ENCODE data around the gene OR11H6.
"Not testable (repeated sequence)": the region's sequence is repeated elsewhere in the genome, so short reads cannot be mapped to it uniquely, and the experiment has no call there.

The OR11H6 gene

GRCh38 chr14:20223410-20223809, at the start of gene OR11H6:
Gene OR11H6 (plus strand): TSS chr14:20223710. CDS start chr14:20223710, 0 bp downstream.
- no peak for DNase-seq (ENCODE audit: low read depth)

GRCh38 chr14:20174205-20174604, 49.3 kb upstream of the OR11H6 start:
- not testable (repeated sequence) for DNase-seq (ENCODE audit: low read depth)

GRCh38 chr14:20176330-20176729, 47.2 kb upstream of the OR11H6 start:
- DNase-seq (ENCODE audit: low read depth) = no peak

GRCh38 chr14:20177433-20177974, 46.0 kb upstream of the OR11H6 start:
- DNase-seq (ENCODE audit: low read depth) = no peak

GRCh38 chr14:20179218-20179617, 44.3 kb upstream of the OR11H6 start:
- no peak for DNase-seq (ENCODE audit: low read depth)

GRCh38 chr14:20179880-20180279, 43.6 kb upstream of the OR11H6 start:
- DNase-seq (ENCODE audit: low read depth) = no peak

- no peak for DNase-seq (ENCODE audit: low read depth)
Observed at GRCh38 chr14:20180486-20180885, 43.0 kb upstream of the OR11H6 start.

- no peak for DNase-seq (ENCODE audit: low read depth)
Observed at GRCh38 chr14:20184181-20184580, 39.3 kb upstream of the OR11H6 start.

- DNase-seq (ENCODE audit: low read depth) = no peak
Observed at GRCh38 chr14:20190596-20190995, 32.9 kb upstream of the OR11H6 start, which contains the start of gene OR11G2. Gene OR11G2 (plus strand): TSS chr14:20190896. CDS start chr14:20197438, 6,542 bp downstream.

- no peak for DNase-seq (ENCODE audit: low read depth)
Observed at GRCh38 chr14:20191396-20191795, 32.1 kb upstream of the OR11H6 start.

GRCh38 chr14:20194101-20194500, 29.4 kb upstream of the OR11H6 start:
- no peak for DNase-seq (ENCODE audit: low read depth)

GRCh38 chr14:20195170-20195569, 28.3 kb upstream of the OR11H6 start:
- DNase-seq (ENCODE audit: low read depth) = not testable (repeated sequence)

- no peak for DNase-seq (ENCODE audit: low read depth)
Observed at GRCh38 chr14:20195911-20196310, 27.6 kb upstream of the OR11H6 start.

- no peak for DNase-seq (ENCODE audit: low read depth)
Observed at GRCh38 chr14:20197459-20197858, 26.1 kb upstream of the OR11H6 start.

GRCh38 chr14:20198991-20199390, 24.5 kb upstream of the OR11H6 start:
- DNase-seq (ENCODE audit: low read depth) = no peak

- no peak for DNase-seq (ENCODE audit: low read depth)
Observed at GRCh38 chr14:20204721-20205120, 18.8 kb upstream of the OR11H6 start.

GRCh38 chr14:20209595-20209994, 13.9 kb upstream of the OR11H6 start:
- DNase-seq (ENCODE audit: low read depth) = no peak

- not testable (repeated sequence) for DNase-seq (ENCODE audit: low read depth)
Observed at GRCh38 chr14:20212406-20212805, 11.1 kb upstream of the OR11H6 start.

GRCh38 chr14:20215196-20215595, 8.3 kb upstream of the OR11H6 start:
- DNase-seq (ENCODE audit: low read depth) = no peak

GRCh38 chr14:20219033-20219432, 4.5 kb upstream of the OR11H6 start:
- no peak for DNase-seq (ENCODE audit: low read depth)

GRCh38 chr14:20228681-20229080, 5.2 kb downstream of the OR11H6 start, which contains the start of gene OR11H7:
Gene OR11H7 (plus strand): TSS chr14:20228981.
- DNase-seq (ENCODE audit: low read depth) = no peak

GRCh38 chr14:20235415-20235814, 11.9 kb downstream of the OR11H6 start:
- DNase-seq (ENCODE audit: low read depth) = not testable (repeated sequence)

GRCh38 chr14:20247646-20248246, 24.2 kb downstream of the OR11H6 start:
- no peak for DNase-seq (ENCODE audit: low read depth)

GRCh38 chr14:20262642-20263128, 39.2 kb downstream of the OR11H6 start:
- no peak for DNase-seq (ENCODE audit: low read depth)
